GM23248 (cell line): Measurements from ENCODE around the gene OCIAD1. TPM values are rescaled to one million over a fixed set of nuclear protein-coding genes. Genes with fewer than 3 reads are reported as not detected.

Experiments
- DNase-seq: peaks from one replicate; pipeline ENCODE4 v3.0.0-alpha.2; 2015
- H2AFZ ChIP-seq: fragments of 200-600 bp; sonication (generic); 2 replicates; pipeline ENCODE4 v1.6.1; 2016; ENCODE audit warnings: antibody characterized with exemption
- H3F3A ChIP-seq: fragments of 200-600 bp; sonication (generic); 2 replicates; pipeline ENCODE4 v1.6.1; 2016; ENCODE audit warnings: mild to moderate bottlenecking, antibody characterized with exemption, mixed run types; ENCODE audit not compliant: insufficient read depth
- H3K27ac ChIP-seq: fragments of 200-600 bp; sonication (generic); 2 replicates; pipeline ENCODE4 v1.5.1; 2016; ENCODE audit warnings: mild to moderate bottlenecking
- H3K27me3 ChIP-seq: fragments of 200-600 bp; sonication (generic); replicated peaks from 2 replicates; pipeline ENCODE4 v1.6.1; 2016; ENCODE audit warnings: mild to moderate bottlenecking; ENCODE audit not compliant: insufficient read depth
- H3K36me3 ChIP-seq: fragments of 200-600 bp; sonication (generic); 2 replicates; pipeline ENCODE4 v1.6.1; 2016; ENCODE audit warnings: low read depth, mild to moderate bottlenecking
- H3K4me1 ChIP-seq: fragments of 200-600 bp; sonication (generic); 2 replicates; pipeline ENCODE4 v1.6.1; 2016; ENCODE audit warnings: mild to moderate bottlenecking; ENCODE audit not compliant: insufficient read depth
- H3K4me2 ChIP-seq: fragments of 200-600 bp; sonication (generic); one replicate; pipeline ENCODE4 v1.6.1; 2016; ENCODE audit warnings: mild to moderate bottlenecking; ENCODE audit not compliant: unreplicated experiment
- H3K4me3 ChIP-seq: fragments of 200-600 bp; sonication (generic); 2 replicates; pipeline ENCODE4 v1.5.1; 2016; ENCODE audit warnings: mild to moderate bottlenecking
- H3K79me2 ChIP-seq: fragments of 200-600 bp; sonication (generic); 2 replicates; pipeline ENCODE4 v1.6.1; 2016; ENCODE audit warnings: mild to moderate bottlenecking; ENCODE audit not compliant: insufficient read depth
- H3K9ac ChIP-seq: fragments of 200-600 bp; sonication (generic); 2 replicates; pipeline ENCODE4 v1.6.1; 2016; ENCODE audit warnings: mild to moderate bottlenecking
- H3K9me2 ChIP-seq: fragments of 200-600 bp; sonication (generic); 2 replicates; pipeline ENCODE4 v1.6.1; 2016; ENCODE audit warnings: mixed run types, mild to moderate bottlenecking, moderate library complexity; ENCODE audit not compliant: insufficient read depth
- H3K9me3 ChIP-seq: fragments of 200-600 bp; sonication (generic); one replicate; pipeline ENCODE4 v1.6.1; 2017; ENCODE audit warnings: low read depth
- H4K20me1 ChIP-seq: fragments of 200-600 bp; sonication (generic); 2 replicates; pipeline ENCODE4 v1.6.0; 2016; ENCODE audit not compliant: insufficient read depth
- EZH2 ChIP-seq: fragments of 200-600 bp; sonication (generic); IDR thresholded peaks from 2 replicates; pipeline ENCODE4 v1.6.1; 2018; ENCODE audit warnings: antibody characterized with exemption, mild to moderate bottlenecking; ENCODE audit not compliant: insufficient read depth, poor library complexity, severe bottlenecking
- EZH2phosphoT487 ChIP-seq: fragments of 200-600 bp; sonication (generic); IDR thresholded peaks from 2 replicates; pipeline ENCODE4 v1.6.1; 2018; ENCODE audit warnings: antibody characterized with exemption, moderate library complexity, mild to moderate bottlenecking, low read depth; ENCODE audit not compliant: insufficient read depth
- WGBS, 2 experiments: methylation state at CpG; one replicate each; pipeline ENCODE4 v1.1.6; 2015 to 2017; ENCODE audit warnings: low lambda C conversion rate in 2 of 2, low coverage in 1 of 2; ENCODE audit errors: missing lambda C conversion rate in 2 of 2; 5-methylcytosine and 5-hydroxymethylcytosine counted together
- in situ Hi-C: fragments of 300-500 bp; cut with MboI; formaldehyde crosslinking; loops from 2 replicates; pipeline ENCODE4 v1.15.0; 2020
- polyA plus RNA-seq: library from polyadenylated mRNA; unstranded; fragments of >200 nt; fragmentation: Nextera tagmentation; extraction: Ambion mirVana; gene quantifications from 2 replicates; pipeline ENCODE4 v1.2.1, GENCODE V29; 2016
- total RNA-seq: library from RNA; depleted of rRNA; stranded (reverse); fragments of >200 nt; shearing (Covaris generic); gene quantifications from 2 replicates; pipeline ENCODE4 v1.2.3, GENCODE V29; 2014

The OCIAD1 gene
- total and polyA plus RNA-seq, 2 experiments from 2014 or later = 88.9 to 151 TPM

DNA sequence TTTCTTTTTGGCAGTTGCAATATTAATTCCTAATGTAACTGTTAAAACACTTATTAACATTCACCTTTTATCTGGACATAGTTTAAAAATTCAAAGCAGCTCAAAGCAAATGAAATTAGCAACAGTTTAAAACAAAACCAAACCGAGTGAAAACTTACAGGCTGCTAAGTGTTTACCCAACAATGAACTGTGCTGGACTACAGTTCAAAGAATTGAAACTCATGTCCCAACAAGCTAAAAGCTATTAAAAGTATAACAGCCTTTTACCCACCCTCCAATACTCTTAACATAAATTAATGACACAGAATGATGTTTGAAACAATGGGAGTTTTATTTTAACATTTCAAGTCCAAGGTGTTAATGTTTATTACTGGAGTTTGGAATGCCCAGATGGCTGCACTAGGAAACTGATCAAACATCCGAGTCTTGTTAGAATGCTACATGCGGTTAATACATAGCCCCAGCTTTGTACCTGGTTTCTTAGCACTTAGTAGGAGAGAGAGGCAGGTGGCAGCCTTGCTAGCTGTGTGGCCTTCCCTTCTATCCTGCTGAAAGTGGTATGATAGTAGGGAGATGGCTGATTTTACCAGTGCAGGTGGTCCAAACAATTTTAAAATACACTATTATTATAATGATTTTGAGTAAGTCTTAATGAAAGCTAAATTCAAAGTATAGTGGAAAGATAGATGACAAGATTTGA lies 29.7 kb upstream of the OCIAD1 start:
- WGBS, 2 experiments = 42 to 45% methylated on average over 3 of the region's 3 CpGs
- Histone ChIP-seq H3K27me3 (no peaks in the 10 kb centered on the region), H3K9me3 (no peaks in the 10 kb centered on the region), H3K4me2 (no peak overlapping the region), H4K20me1 (no peaks in the 10 kb centered on the region), H3K4me1 (peaks cover 15% of the 10 kb centered on the region), H3K9me2 (no peaks in the 10 kb centered on the region), H3K36me3 (no peaks in the 10 kb centered on the region), H3F3A (no peaks in the 10 kb centered on the region), H3K9ac (no peak overlapping the region), H3K79me2 (no peaks in the 10 kb centered on the region), H3K4me3 (no peak overlapping the region), H2AFZ (no peak overlapping the region), H3K27ac (no peak overlapping the region)
- TF ChIP-seq EZH2 (no peak), EZH2phosphoT487 (no peak)
- DNase-seq = no peak
- in situ Hi-C loops = no loop called here

DNA sequence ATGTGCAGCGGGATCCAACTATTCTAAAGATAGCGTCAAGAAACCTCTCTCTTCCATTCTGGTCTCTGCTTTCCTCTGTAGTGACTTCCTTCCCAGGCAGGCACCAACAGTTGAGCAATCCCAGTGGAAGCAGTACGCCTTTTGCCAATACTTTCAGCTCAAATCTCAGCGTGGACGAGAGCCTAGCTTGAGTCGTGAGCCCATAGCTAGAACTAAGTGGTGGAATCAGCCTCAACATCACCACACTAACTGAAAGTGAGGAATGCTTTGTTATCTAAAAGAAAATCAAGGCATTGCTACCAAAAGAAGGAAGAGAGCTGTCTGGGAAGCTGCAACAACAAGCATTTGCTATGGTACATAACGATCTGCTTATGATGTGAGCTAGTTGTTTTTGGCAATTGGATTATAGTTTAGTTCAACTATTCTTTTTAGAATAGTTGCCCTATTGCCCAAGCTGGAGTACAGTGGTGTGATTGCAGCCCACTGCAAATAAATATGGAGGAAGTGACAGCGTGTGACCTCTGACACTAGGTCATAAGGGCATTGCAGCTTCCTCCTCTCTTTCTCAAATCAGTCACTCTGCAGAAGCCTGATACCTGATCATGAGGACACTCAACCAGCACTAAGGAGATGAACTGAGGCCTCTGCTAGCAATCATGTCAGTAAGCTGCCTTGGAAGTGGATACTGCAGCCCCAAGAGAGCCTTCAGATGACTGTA lies 26.1 kb upstream of the OCIAD1 start:
- no peaks in the 10 kb centered on the region for H3F3A ChIP-seq
- peaks cover 10% of the 10 kb centered on the region for H3K4me1 ChIP-seq
- H3K4me2 ChIP-seq = no peak overlapping the region
- 86 to 87% methylated on average over 8 of the region's 8 CpGs for WGBS, 2 experiments
- DNase-seq = no peak
- no peaks in the 10 kb centered on the region for H3K9me3 ChIP-seq
- H3K9me2 ChIP-seq = no peaks in the 10 kb centered on the region
- no peaks in the 10 kb centered on the region for H4K20me1 ChIP-seq
- H2AFZ ChIP-seq = no peak overlapping the region
- no peak overlapping the region for H3K27ac ChIP-seq
- no peaks in the 10 kb centered on the region for H3K36me3 ChIP-seq
- no peak overlapping the region for H3K9ac ChIP-seq
- H3K79me2 ChIP-seq = no peaks in the 10 kb centered on the region
- H3K27me3 ChIP-seq = no peaks in the 10 kb centered on the region
- in situ Hi-C loops = no loop called here
- TF ChIP-seq EZH2phosphoT487 (no peak), EZH2 (no peak)
- H3K4me3 ChIP-seq = no peak overlapping the region

DNA sequence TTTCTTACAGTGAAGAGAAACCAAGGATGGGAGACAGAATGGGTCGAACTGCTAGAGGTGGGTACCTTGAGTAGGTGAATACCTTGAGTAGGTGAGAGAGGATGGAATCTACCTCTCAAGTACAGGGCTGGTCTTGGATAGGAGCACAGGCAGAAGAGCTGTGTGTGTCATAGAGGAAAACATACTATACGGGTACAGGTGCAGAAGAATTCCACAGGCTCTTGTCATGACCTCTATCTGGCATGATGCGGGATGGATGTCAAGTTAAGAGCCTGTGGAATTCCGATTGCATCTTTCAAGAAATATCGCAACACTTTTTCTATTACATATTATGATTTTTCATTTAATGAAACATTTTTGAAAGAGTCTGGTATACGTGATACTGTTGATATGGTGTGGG lies 18.0 kb upstream of the OCIAD1 start:
- no peaks in the 10 kb centered on the region for H3F3A ChIP-seq
- WGBS, 2 experiments = 60 to 61% methylated on average over 6 of the region's 6 CpGs
- no peak overlapping the region for H3K27ac ChIP-seq
- in situ Hi-C loops = no loop called here
- H2AFZ ChIP-seq = no peak overlapping the region
- no peaks in the 10 kb centered on the region for H3K9me3 ChIP-seq
- H3K27me3 ChIP-seq = no peaks in the 10 kb centered on the region
- H3K9me2 ChIP-seq = no peaks in the 10 kb centered on the region
- no peak for DNase-seq
- no peaks in the 10 kb centered on the region for H3K79me2 ChIP-seq
- no peak overlapping the region for H3K4me3 ChIP-seq
- TF ChIP-seq EZH2 (no peak), EZH2phosphoT487 (no peak)
- no peaks in the 10 kb centered on the region for H4K20me1 ChIP-seq
- no peaks in the 10 kb centered on the region for H3K4me1 ChIP-seq
- no peaks in the 10 kb centered on the region for H3K36me3 ChIP-seq
- no peak overlapping the region for H3K4me2 ChIP-seq
- H3K9ac ChIP-seq = no peak overlapping the region

DNA sequence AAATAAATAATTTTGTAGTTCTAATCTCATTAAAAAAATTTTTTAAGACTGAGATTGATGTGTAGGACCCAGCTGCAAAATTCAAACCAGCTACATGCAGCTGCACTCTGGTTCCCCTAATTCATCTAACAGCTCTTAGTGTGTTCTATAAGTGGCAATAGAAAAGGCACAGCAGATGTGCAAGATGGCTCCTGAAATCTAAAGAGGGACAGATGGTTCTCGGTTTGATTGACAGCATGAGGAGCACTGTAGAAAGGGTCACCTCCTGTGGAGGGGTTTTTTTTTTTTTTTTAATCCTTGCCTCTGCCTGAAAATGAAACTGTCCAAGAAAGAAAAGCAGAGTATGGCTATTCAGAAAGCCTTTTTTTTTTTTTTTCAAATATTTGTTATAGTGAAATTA lies 16.9 kb upstream of the OCIAD1 start:
- no peak overlapping the region for H3K4me2 ChIP-seq
- H2AFZ ChIP-seq = no peak overlapping the region
- no peaks in the 10 kb centered on the region for H3F3A ChIP-seq
- no peaks in the 10 kb centered on the region for H3K36me3 ChIP-seq
- no peaks in the 10 kb centered on the region for H3K27me3 ChIP-seq
- H3K9me2 ChIP-seq = no peaks in the 10 kb centered on the region
- H3K79me2 ChIP-seq = no peaks in the 10 kb centered on the region
- H3K4me3 ChIP-seq = no peak overlapping the region
- DNase-seq = no peak
- no peak overlapping the region for H3K9ac ChIP-seq
- in situ Hi-C loops = no loop called here
- H3K4me1 ChIP-seq = no peaks in the 10 kb centered on the region
- WGBS, 2 experiments = 58 to 66% methylated on average over 1 of the region's 1 CpG
- no peaks in the 10 kb centered on the region for H4K20me1 ChIP-seq
- no peaks in the 10 kb centered on the region for H3K9me3 ChIP-seq
- H3K27ac ChIP-seq = no peak overlapping the region
- no peak for TF ChIP-seq EZH2
